CD4-positive, alpha-beta memory T cell (primary cell): ENCODE results near the gene ZMYM2. TPM values are rescaled to one million over a fixed set of nuclear protein-coding genes. Genes with fewer than 3 reads are reported as not detected.

Source experiments
- CTCF ChIA-PET: fragments of 350-600 bp; sonication (Branson Sonifier 250); formaldehyde crosslinking; loops from one replicate; lab custom pipeline; 2021; ENCODE audit warnings: inconsistent platforms; ENCODE audit not compliant: partially characterized antibody; lab: Charles Lee
- POLR2A ChIA-PET: fragments of 350-600 bp; sonication (Branson Sonifier 250); formaldehyde crosslinking; loops from one replicate; lab custom pipeline; 2021; ENCODE audit not compliant: partially characterized antibody; lab: Charles Lee
- DNase-seq, 5 donors: peaks; one replicate each; pipeline versions ENCODE4 v3.0.0 to v3.0.0-alpha.2; 2020 to 2022; ENCODE audit warnings: mixed read lengths in 1 of 5
- H3K27ac ChIP-seq: one replicate; pipeline ENCODE4 v1.7.0; 2013; ENCODE audit warnings: low read depth, low read length
- H3K27me3 ChIP-seq: 2 replicates; pipeline ENCODE4 v1.7.0; 2013; ENCODE audit warnings: mild to moderate bottlenecking, low read length, moderate library complexity; ENCODE audit not compliant: insufficient read depth
- H3K36me3 ChIP-seq: 2 replicates; pipeline ENCODE4 v1.7.0; 2013; ENCODE audit warnings: mild to moderate bottlenecking, low read length, moderate library complexity; ENCODE audit not compliant: insufficient read depth
- H3K4me1 ChIP-seq: 2 replicates; pipeline ENCODE4 v1.7.0; 2013; ENCODE audit warnings: mild to moderate bottlenecking, low read length, moderate library complexity; ENCODE audit not compliant: insufficient read depth
- H3K4me3 ChIP-seq, 2 donors: one replicate each; pipeline ENCODE4 v1.7.0; 2013; ENCODE audit warnings: low read length in 2 of 2, mild to moderate bottlenecking in 1 of 2
- H3K9me3 ChIP-seq, 2 donors: one replicate each; pipeline ENCODE4 v1.7.0; 2013; ENCODE audit warnings: low read length in 2 of 2, control low read depth in 1 of 2; ENCODE audit not compliant: control insufficient read depth in 1 of 2
- H3K27ac Mint-ChIP-seq, 7 donors: one replicate each; pipeline ENCODE4 v1.8.0; 2020 to 2021; ENCODE audit warnings: mixed read lengths in 7 of 7, mild to moderate bottlenecking in 6 of 7, inconsistent platforms in 3 of 7, moderate library complexity in 3 of 7
- H3K27me3 Mint-ChIP-seq, 2 donors: one replicate each; pipeline ENCODE4 v1.8.0; 2020 to 2021; ENCODE audit warnings: mixed read lengths in 2 of 2
- H3K36me3 Mint-ChIP-seq, 2 donors: one replicate each; pipeline ENCODE4 v1.8.0; 2020 to 2021; ENCODE audit warnings: mixed read lengths in 2 of 2, inconsistent platforms in 1 of 2, mild to moderate bottlenecking in 1 of 2
- H3K4me1 Mint-ChIP-seq, 4 donors: one replicate each; pipeline ENCODE4 v1.8.0; 2020 to 2021; ENCODE audit warnings: mixed read lengths in 4 of 4, mild to moderate bottlenecking in 1 of 4
- H3K4me3 Mint-ChIP-seq, 8 donors: one replicate each; pipeline ENCODE4 v1.8.0; 2020 to 2021; ENCODE audit warnings: mixed read lengths in 8 of 8, mild to moderate bottlenecking in 7 of 8, moderate library complexity in 6 of 8, inconsistent platforms in 3 of 8
- H3K9me3 Mint-ChIP-seq, 8 donors: one replicate each; pipeline ENCODE4 v1.8.0; 2020 to 2021; ENCODE audit warnings: mixed read lengths in 8 of 8, mild to moderate bottlenecking in 5 of 8, inconsistent platforms in 3 of 8, moderate library complexity in 1 of 8
- intact Hi-C: fragments of 100-400 bp; cut with micrococcal nuclease; formaldehyde crosslinking; loops from one replicate; pipeline ENCODE4 v1.15.1; 2023
- polyA plus RNA-seq, 2 donors: library from polyadenylated mRNA; unstranded; fragments of 300-500 nt; fragmentation: Illumina TruSeq; gene quantifications; one replicate each; pipeline ENCODE4 v1.2.3, GENCODE V29; 2021
- total RNA-seq, 2 experiments: library from RNA; stranded (reverse); gene quantifications; one replicate each; pipeline ENCODE4 v1.2.3, GENCODE V29; 2021

Gene ZMYM2
- total and polyA plus RNA-seq, 4 experiments from 2014 or later = 7.9 to 110 (median 59.4) TPM

DNA sequence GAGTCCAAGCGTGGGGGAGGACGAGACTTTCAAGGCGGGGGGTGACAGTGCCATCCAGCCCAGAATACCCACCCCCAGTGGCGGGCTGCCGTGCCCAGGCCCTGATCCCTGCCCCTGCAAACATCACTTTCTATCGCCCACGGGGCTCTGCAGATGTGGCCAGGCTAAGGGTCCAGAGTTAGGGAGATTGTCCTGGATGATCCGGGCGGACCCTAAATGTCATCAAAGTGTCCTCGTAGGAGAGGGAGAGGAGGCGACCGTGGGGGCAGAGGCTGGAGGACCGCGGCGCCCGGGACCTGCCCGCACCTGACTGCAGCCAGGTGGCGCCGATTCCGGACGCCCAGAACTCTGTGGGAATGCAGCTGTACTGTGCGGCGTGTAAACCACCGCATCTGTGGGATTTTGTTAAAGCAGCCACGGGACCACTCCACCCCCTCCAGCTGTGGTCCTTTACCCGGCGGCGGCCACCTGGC, 170.0 kb downstream of the ZMYM2 start:
- intact Hi-C loops = loop anchor here (2.0 to 5.0 kb wide), 2 partner anchors 32 to 171 kb away; partner anchors contain the start of genes GJA3 and ZMYM2
- no peaks in the 10 kb centered on the region for H3K9me3 ChIP-seq
- H3K36me3 ChIP-seq = no peaks in the 10 kb centered on the region
- H3K4me3 ChIP-seq = peak overlapping the region; percentile 42 to 52
- Mint-ChIP-seq H3K27me3 (peaks cover 7 to 22% of the 10 kb centered on the region in 2 donors), H3K4me1 (peaks cover 0 to 6% (median 1%) of the 10 kb centered on the region in 4 donors), H3K27ac (no peak overlapping the region), H3K36me3 (no peaks in the 10 kb centered on the region), H3K9me3 (no peaks in the 10 kb centered on the region), H3K4me3 (peak overlapping the region; percentile 62 to 81 (median 67))
- CTCF ChIA-PET = interaction anchor here (0.6 to 3.1 kb wide), 14 partner anchors 9 to 201 kb away, joined by 3 to 29 read pairs (median 4); no protein-coding TSS in a partner anchor
- H3K27me3 ChIP-seq = peaks cover 15% of the 10 kb centered on the region
- no peak overlapping the region for H3K27ac ChIP-seq
- POLR2A ChIA-PET = interaction anchor here (1.4 to 2.1 kb wide), 3 partner anchors 10 to 264 kb away, joined by 4 to 22 read pairs (median 6); partner anchors contain the start of gene ZMYM5
- H3K4me1 ChIP-seq = peaks cover 8% of the 10 kb centered on the region
- peak in 4 of 5 donors; percentile 11 to 23 (median 14) for DNase-seq

DNA sequence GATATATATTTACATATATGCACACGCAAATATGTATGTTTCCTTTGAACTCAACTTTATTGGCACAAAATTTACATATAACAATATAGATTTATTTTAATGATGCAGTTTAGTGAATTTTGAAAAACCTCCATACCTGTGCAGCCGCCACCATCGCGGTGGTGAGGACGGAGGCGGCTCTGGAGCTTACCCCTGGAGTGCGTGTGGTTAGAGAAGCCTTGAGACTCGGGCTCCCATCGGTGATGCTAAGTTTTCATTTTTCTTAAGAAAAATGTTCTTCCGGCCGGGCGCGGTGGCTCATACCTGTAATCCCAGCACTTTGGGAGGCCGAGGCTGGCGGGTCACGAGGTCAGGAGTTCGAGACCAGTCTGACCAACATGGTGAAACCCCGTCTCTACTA, 170.5 kb downstream of the ZMYM2 start:
- no peak overlapping the region for H3K27ac Mint-ChIP-seq
- POLR2A ChIA-PET = interaction anchor here (1.4 to 2.1 kb wide), 2 partner anchors 11 to 28 kb away, joined by 4 to 22 read pairs; no protein-coding TSS in a partner anchor
- no peaks in the 10 kb centered on the region for H3K9me3 Mint-ChIP-seq
- H3K9me3 ChIP-seq = no peaks in the 10 kb centered on the region
- peaks cover 0 to 6% (median 1%) of the 10 kb centered on the region in 4 donors for H3K4me1 Mint-ChIP-seq
- H3K27me3 Mint-ChIP-seq = peaks cover 9 to 22% of the 10 kb centered on the region in 2 donors
- intact Hi-C loops = loop anchor here (2.0 to 5.0 kb wide), 2 partner anchors 32 to 172 kb away; partner anchors contain the start of genes GJA3 and ZMYM2
- H3K27ac ChIP-seq = no peak overlapping the region
- CTCF ChIA-PET = interaction anchor here (0.6 to 3.1 kb wide), 5 partner anchors 10 to 147 kb away, joined by 3 to 29 read pairs (median 9); no protein-coding TSS in a partner anchor
- H3K4me3 ChIP-seq = peak overlapping the region in 1 of 2 donors; percentile 52
- peak overlapping the region; percentile 50 to 81 (median 67) for H3K4me3 Mint-ChIP-seq
- DNase-seq = no peak
- peaks cover 8% of the 10 kb centered on the region for H3K4me1 ChIP-seq
- H3K27me3 ChIP-seq = peaks cover 15% of the 10 kb centered on the region
- H3K36me3 Mint-ChIP-seq = no peaks in the 10 kb centered on the region
- H3K36me3 ChIP-seq = no peaks in the 10 kb centered on the region

DNA sequence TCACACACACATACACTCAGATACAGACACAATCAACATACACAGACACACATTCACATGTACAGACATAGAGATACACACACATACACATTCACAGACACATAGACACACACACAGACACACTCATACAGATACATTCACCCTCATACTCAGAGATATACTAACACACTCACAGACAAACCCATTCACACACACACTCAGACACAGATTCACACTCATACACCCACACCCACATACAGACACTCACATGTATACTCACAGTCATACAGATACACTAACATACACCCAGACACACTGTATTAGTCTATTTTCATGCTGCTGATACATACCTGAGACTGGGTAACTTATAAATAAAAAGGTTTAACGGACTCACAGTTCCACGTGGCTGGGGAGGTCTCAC, 171.5 kb downstream of the ZMYM2 start:
- Histone ChIP-seq H3K4me3 (no peak overlapping the region), H3K36me3 (no peaks in the 10 kb centered on the region), H3K27ac (no peak overlapping the region), H3K4me1 (peaks cover 8% of the 10 kb centered on the region), H3K27me3 (peaks cover 15% of the 10 kb centered on the region), H3K9me3 (no peaks in the 10 kb centered on the region)
- ChIA-PET POLR2A (no interaction called here), CTCF (no interaction called here)
- intact Hi-C loops = no loop called here
- no peak for DNase-seq
- H3K27me3 Mint-ChIP-seq = peaks cover 6 to 20% of the 10 kb centered on the region in 2 donors
- peaks cover 0 to 6% (median 1%) of the 10 kb centered on the region in 4 donors for H3K4me1 Mint-ChIP-seq
- H3K27ac Mint-ChIP-seq = no peak overlapping the region
- no peaks in the 10 kb centered on the region for H3K36me3 Mint-ChIP-seq
- no peak overlapping the region for H3K4me3 Mint-ChIP-seq
- H3K9me3 Mint-ChIP-seq = no peaks in the 10 kb centered on the region

DNA sequence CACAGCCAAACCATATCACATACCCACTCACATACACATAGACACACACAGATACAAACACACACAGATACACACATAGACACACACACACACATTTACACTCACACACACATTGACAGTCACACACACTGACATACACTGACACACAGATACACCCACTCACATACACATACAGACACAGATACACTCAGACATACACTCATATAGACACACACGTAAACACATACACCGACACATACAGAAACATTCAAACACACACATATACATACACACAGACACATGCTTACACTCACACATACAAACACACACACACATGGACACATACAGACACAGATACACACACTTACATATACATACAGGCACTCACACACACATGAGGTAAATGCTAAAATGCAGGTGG, 172.1 kb downstream of the ZMYM2 start:
- H3K36me3 Mint-ChIP-seq = no peaks in the 10 kb centered on the region

DNA sequence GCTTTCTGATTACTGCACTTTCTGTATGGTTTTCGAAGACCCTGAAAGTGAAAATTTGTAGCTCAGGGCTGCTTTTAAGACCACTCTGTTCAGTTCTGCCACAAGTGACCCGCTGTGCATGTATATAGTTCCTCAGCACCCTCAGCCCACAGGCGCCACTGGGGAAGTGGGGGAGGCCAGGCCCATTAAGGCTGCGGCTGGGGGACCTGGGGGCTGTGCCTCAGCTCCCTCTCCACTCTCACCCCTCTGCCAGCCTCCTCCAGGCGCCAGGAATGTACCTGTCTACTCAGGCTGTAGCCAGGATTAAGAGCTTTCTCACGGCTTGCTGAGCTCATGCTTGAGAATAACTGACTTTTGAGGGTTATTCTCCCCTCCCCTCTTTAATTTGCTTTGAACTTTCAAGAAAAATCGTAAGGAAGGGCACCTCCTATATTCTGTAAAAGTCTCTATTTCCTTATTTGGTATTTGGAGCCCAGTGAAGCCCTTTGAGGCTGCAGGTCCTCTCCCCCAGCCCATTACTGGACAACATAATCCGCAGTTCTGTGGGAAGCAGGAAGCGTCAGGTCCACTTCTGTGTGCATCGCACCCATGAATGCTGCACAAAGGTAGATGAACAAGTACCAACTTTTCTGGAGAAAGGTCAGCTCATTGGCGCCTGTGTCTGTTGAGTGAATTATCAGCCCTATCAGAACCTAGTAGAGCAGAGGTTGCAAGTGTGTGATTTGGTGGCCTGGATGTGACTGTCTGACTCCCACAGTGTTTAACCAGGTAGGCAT, 172.7 kb downstream of the ZMYM2 start:
- no peaks in the 10 kb centered on the region for H3K36me3 Mint-ChIP-seq
- intact Hi-C loops = no loop called here
- H3K9me3 Mint-ChIP-seq = no peaks in the 10 kb centered on the region
- Histone ChIP-seq H3K9me3 (no peaks in the 10 kb centered on the region), H3K36me3 (no peaks in the 10 kb centered on the region), H3K27me3 (peaks cover 15% of the 10 kb centered on the region), H3K27ac (no peak overlapping the region), H3K4me3 (no peak overlapping the region), H3K4me1 (peaks cover 8% of the 10 kb centered on the region)
- no peak overlapping the region for H3K27ac Mint-ChIP-seq
- POLR2A ChIA-PET = no interaction called here
- CTCF ChIA-PET = interaction anchor here (0.6 to 1.3 kb wide), 3 partner anchors 10 to 194 kb away, joined by 3 to 4 read pairs (median 3); no protein-coding TSS in a partner anchor
- H3K4me3 Mint-ChIP-seq = no peak overlapping the region
- peaks cover 0 to 6% (median 1%) of the 10 kb centered on the region in 4 donors for H3K4me1 Mint-ChIP-seq
- no peak for DNase-seq
- peaks cover 8 to 14% of the 10 kb centered on the region in 2 donors for H3K27me3 Mint-ChIP-seq

More for the DNA sequence above, 172.1 kb downstream of the ZMYM2 start:
- Histone ChIP-seq H3K9me3 (no peaks in the 10 kb centered on the region), H3K27ac (no peak overlapping the region), H3K4me3 (no peak overlapping the region), H3K4me1 (peaks cover 8% of the 10 kb centered on the region), H3K27me3 (peaks cover 15% of the 10 kb centered on the region), H3K36me3 (no peaks in the 10 kb centered on the region)
- CTCF ChIA-PET = no interaction called here
- POLR2A ChIA-PET = no interaction called here
- Mint-ChIP-seq H3K9me3 (no peaks in the 10 kb centered on the region), H3K27me3 (peaks cover 8 to 17% of the 10 kb centered on the region in 2 donors), H3K4me3 (no peak overlapping the region), H3K27ac (no peak overlapping the region), H3K4me1 (peaks cover 0 to 6% (median 1%) of the 10 kb centered on the region in 4 donors)
- DNase-seq = no peak
- intact Hi-C loops = no loop called here

DNA sequence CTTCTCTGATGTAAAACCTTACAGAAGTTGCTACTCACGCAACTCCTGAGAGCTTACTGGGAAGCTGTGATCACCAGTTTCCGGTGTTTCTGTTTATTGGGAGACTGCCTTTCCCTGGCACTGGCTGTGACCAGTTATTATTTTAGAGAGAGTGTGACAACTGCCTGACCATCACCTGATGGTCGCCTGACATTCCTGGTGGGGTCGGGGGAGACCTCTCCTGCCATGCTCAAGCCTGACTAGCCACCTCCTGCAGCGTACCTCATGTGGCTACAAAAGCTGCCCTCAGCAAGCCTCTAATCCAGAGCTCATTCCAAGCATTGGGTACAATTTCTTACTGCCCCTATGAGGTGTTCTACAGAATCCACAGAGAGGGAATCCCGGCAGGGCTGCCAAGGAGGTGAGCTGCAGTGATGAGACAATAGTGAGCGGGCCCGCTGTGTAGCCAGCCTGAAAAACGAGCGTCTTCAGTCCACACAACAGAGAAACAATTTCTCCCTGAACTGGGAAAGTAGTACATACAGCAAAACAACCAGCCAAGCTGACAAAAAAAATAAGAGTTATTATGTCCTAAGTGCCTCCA, 173.6 kb downstream of the ZMYM2 start:
- ChIA-PET CTCF (interaction anchor here (0.6 to 1.3 kb wide), 3 partner anchors 9 to 195 kb away, joined by 3 to 4 read pairs (median 3); no protein-coding TSS in a partner anchor), POLR2A (no interaction called here)
- DNase-seq = no peak
- Histone ChIP-seq H3K27me3 (peaks cover 20% of the 10 kb centered on the region), H3K36me3 (no peaks in the 10 kb centered on the region), H3K4me3 (no peak overlapping the region), H3K9me3 (no peaks in the 10 kb centered on the region), H3K27ac (no peak overlapping the region), H3K4me1 (peaks cover 13% of the 10 kb centered on the region)
- peaks cover 14 to 18% of the 10 kb centered on the region in 2 donors for H3K27me3 Mint-ChIP-seq
- no peaks in the 10 kb centered on the region for H3K9me3 Mint-ChIP-seq
- peaks cover 0 to 12% (median 5%) of the 10 kb centered on the region in 4 donors for H3K4me1 Mint-ChIP-seq
- H3K4me3 Mint-ChIP-seq = no peak overlapping the region
- intact Hi-C loops = no loop called here
- no peak overlapping the region for H3K27ac Mint-ChIP-seq
- H3K36me3 Mint-ChIP-seq = no peaks in the 10 kb centered on the region

DNA sequence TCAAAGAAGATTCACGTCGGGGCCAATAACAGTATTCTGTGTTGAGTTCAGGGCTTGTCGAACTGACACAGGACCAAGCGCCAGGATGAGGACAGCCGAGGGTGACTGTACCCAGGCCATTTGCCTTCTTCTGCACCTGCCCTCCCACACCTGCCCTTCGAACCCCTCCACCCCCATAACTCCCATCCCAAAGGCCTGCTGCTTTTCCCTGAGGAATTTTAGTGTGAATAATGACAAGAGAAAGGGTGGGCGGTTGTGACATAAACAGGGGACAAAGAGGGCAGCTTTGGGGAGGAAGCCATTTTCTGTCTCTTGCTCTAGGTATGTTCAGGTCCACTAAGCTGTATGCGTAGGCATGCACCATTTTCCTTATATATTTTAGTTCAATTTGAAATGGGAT, 176.2 kb downstream of the ZMYM2 start:
- DNase-seq = no peak
- POLR2A ChIA-PET = no interaction called here
- no peaks in the 10 kb centered on the region for H3K9me3 Mint-ChIP-seq
- peaks cover 0 to 6% (median 4%) of the 10 kb centered on the region in 4 donors for H3K4me1 Mint-ChIP-seq
- H3K27ac ChIP-seq = no peak overlapping the region
- H3K27ac Mint-ChIP-seq = no peak overlapping the region
- H3K9me3 ChIP-seq = no peaks in the 10 kb centered on the region
- H3K36me3 Mint-ChIP-seq = no peaks in the 10 kb centered on the region
- H3K4me3 ChIP-seq = no peak overlapping the region
- peaks cover 8% of the 10 kb centered on the region for H3K27me3 ChIP-seq
- peaks cover 21 to 31% of the 10 kb centered on the region in 2 donors for H3K27me3 Mint-ChIP-seq
- peaks cover 5% of the 10 kb centered on the region for H3K4me1 ChIP-seq
- no peaks in the 10 kb centered on the region for H3K36me3 ChIP-seq
- intact Hi-C loops = no loop called here
- no peak overlapping the region for H3K4me3 Mint-ChIP-seq
- CTCF ChIA-PET = no interaction called here
